ENCODE results near the gene CLIC4.
A peak's percentile ranks its signal among the peaks of the same experiment; 100 is the strongest.
"Not testable (repeated sequence)": the region's sequence is repeated elsewhere in the genome, so short reads cannot be mapped to it uniquely, and the experiment has no call there.

The CLIC4 gene

DNA sequence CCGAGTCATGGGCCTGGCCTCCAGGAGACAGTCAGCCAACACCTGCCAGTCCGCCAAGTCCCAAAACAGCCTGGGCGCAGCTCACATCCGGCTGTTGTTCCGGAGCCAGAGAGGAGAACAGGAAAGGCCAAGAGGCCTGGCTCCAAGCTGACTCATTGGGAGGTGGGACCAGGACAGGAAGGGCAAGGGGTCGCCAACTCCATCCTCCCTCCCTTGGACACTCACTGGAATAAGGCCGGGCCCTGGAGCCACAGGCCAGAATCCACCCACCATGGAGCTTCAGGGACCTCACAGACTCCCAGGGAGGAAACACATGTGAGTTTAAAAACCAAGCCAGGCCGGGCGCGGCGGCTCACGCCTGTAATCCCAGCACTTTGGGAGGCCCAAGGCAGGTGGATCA, 25.1 kb upstream of the CLIC4 start:
- no peak for DNase-seq (ENCODE audit: low spot score)

DNA sequence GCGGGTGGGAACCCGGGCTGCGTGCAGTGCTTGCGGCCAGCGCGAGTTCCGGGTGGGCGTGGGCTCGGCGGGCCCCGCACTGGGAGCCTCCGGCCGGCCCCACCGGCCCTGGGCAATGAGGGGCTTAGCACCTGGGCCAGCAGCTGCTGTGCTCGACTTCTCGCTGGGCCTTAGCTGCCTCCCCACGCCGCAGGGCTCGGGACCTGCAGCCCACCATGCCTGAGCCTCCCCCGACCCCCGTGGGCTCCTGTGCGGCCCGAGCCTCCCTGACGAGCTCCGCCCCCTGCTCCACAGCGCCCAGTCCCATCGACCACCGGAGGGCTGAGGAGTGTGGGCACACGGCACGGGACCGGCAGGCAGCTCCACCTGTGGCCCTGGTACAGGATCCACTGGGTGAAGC, 23.7 kb upstream of the CLIC4 start:
- DNase-seq (ENCODE audit: low spot score) = no peak

DNA sequence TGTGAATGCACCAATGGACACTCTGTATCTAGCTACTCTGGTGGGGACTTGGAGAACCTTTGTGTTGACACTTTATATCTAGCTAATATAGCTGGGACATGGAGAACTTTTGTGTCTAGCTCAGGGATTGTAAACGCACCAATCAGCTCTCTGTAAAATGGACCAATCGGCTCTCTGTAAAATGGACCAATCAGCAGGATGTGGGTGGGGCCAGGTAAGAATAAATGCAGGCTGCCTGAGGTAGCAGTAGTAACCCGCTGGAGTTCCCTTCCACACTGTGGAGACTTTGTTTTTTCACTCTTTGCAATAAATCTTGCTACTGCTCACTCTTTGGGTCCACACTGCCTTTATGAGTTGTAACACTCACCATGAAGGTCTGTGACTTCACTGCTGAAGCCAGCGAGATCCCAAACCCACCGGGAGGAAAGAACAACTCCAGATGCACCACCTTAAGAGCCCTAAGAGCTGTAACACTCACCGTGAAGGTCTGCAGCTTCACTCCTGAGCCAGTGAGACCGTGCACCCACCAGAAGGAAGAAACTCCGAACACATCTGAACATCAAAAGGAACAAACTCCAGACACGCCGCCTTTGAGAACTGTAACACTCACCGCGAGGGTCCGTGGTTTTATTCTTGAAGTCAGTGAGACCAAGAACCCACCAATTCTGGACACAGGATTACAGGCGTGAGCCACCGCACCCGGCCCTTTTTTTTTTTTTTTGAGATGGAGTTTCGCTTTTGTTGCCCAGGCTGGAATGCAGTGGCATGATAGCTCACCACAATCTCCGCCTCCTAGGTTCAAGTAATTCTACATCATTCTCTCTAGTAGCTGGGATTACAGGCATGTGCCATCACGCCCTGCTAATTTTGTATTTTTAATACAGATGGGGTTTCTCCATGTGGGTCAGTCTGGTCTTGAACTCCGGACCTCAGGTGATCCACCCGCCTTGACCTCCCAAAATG, 22.9 kb upstream of the CLIC4 start:
- DNase-seq (ENCODE audit: low spot score) = not testable (repeated sequence)

DNA sequence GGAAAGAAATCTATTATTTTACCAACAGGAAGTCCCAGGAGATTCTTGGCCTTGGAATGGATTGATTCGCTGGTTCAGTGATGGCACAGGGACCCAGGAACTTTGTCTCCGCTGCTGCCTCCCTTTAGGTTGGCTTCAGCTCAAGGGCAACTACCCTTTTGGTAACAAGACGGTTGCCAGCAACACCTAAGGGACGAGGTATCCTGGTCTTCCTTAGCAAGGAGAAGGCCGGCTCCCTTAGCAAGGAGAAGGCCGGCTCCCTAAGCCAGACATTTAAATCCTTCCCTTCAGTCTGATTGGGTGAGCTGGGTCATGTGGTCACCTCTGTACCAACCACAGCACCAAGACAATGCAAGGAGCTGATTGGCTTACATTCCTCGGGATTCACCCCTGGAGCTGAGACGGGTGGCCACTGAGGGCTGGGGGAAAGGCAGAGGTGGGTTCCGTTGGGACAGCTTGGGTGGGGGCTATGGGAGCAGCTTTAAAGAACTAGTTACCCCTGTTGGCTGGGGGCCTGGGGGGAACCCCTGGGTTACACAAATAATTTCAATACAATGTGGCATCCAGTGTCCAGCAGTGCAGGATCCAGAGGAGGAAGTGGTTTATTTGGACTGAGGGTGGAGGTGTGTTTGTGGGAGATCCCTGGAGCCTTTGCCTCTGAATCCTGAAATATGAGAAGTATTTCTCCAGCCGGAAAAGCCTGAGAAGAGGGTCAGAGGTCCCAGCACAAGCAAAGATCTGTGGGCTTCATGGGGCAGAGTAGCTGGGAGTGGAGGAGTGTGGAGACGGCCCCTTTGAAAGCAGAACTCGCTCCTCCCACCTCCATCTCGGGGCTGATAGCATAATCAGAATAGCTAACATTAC, 20.7 kb upstream of the CLIC4 start:
- DNase-seq (ENCODE audit: low spot score) = no peak

DNA sequence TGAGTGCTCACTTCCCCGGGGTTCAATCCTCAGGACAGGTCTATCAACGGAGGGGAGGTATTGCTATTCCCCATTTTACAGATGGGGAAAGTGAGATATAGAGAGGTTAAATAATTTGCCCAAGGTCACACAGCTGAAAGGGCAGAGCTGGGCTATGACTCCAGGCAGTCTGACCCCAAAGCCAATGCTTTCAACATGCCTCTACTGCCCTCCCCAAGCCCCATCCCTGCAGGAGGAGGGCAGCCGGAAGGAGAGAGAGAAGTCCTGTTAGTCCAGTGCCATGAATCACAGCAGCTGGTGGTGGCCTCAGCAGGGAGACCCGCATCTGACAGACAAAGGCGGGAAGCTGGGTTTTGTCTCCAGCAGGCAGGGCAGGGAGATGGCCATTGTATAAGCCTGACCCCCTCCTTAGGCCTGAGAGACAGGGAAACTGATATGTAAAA, 20.0 kb upstream of the CLIC4 start:
- DNase-seq (ENCODE audit: low spot score) = no peak

DNA sequence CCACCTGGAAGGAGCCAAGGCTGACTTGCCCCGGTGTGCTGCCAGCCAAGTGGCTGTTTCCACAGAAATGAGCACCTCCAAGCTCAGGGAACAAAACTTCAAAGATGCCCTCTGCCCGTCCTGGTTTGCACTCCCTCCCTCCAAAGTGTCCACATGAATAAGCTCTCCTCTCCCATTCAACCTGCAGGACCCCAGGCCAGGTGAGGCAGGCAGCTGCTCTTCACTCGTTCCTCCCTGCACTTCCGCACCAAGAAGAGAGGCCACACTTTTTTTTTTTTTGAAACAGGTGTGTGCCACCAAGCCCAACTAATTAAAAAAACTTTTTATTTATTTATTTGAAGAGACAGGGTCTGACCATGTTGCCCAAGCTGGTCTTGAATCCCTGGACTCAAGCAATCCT, 18.5 kb upstream of the CLIC4 start:
- no peak for DNase-seq (ENCODE audit: low spot score)

DNA sequence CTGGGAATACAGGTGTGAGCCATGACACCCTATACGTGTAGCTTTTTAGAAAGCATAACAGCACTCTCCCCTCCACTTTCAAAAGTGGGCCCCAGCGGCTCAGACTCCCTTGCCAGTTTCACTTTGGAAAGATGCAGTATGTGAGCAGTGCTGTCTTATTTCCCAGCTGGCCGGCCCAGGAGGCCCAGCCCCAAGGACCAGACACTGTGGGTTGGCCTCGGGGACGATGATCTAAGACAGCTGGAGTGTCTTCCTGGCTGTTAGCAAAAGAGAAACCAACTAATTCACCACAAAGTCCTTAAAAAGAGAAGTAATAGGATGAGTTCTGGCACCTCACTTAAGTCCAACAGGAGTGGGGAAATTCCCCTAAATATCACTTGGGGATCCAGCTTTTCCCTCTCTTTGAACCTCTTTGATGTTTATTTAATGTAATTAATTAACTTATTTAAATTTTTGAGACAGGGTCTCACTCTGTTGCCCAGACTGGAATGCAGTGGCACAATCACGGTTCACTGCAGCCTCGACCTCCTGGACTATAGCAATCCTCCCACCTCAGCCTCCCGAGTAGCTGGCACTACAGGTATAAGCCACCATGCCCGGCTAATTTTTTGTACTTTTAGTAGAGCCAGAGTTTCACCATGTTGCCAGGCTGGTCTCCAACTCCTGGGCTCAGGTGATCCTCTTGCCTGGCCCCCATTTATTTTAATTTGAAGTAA, 17.6 kb upstream of the CLIC4 start:
- DNase-seq (ENCODE audit: low spot score) = no peak

DNA sequence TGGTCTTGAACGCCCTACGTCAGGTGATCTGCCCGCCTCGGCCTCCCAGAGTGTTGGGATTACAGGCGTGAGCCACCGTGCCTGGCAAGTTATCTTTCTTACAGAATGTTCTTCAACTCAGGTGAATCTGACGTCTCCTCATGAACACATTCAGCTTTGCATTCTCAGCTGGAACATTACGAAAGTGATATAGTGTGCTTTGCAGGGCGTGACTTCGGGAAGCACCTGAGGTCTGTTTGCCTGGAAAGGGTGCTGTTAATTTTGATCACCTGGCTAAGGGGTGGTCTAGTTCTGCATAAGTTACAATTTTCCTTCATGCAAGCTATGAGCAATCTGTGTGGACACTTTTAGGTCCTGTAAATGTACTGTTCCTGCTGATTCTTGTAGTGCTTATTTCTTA, 16.3 kb upstream of the CLIC4 start:
- no peak for DNase-seq (ENCODE audit: low spot score)

DNA sequence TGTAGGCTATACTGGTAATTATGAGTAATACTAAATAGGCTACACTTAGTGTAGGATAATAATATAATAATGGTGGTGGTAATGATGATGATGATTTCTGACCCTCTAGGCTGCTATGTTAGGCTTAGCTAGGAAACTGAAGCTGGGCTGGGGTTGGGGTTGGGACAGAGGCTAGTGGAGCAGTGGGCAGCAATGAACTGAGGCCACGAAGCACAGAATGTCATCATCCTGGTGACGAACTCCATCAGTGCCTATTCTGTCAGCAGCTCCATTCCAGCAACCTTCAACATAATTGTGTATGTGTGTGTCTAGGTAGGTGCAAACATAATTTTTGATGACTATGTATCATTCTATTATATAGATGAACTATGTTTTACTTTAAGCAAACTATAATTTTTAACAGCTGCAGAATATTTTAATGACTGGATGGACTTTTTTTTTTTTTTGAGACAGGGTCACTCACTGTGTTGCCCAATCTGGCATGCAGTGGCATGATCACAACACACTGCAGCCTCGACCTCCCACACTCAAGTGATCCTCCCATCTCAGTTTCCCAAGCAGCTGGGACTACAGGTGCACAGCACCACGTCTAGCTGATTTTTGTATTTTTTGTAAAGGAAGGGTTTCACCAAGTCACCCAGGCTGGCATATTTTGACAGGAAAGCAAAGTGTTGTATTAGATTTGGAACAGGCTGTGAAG, 12.9 kb upstream of the CLIC4 start:
- DNase-seq (ENCODE audit: low spot score) = no peak

DNA sequence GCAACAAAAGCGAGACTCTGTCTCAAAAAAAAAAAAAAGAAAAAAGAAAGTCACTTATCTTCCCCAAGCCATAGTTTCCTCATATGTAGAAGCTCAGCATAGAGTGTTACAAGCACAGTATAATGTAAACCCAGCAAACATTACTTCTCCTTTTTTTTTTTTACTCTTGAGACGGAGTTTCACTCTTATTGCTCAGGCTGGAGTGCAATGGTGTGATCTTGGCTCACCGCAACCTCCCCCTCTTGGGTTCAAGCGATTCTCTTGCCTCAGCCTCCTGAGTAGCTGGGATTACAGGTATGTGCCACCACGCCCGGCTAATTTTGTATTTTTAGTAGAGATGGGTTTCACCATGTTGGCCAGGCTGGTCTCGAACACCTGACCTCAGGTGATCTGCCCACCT, 11.9 kb upstream of the CLIC4 start:
- not testable (repeated sequence) for DNase-seq (ENCODE audit: low spot score)

DNA sequence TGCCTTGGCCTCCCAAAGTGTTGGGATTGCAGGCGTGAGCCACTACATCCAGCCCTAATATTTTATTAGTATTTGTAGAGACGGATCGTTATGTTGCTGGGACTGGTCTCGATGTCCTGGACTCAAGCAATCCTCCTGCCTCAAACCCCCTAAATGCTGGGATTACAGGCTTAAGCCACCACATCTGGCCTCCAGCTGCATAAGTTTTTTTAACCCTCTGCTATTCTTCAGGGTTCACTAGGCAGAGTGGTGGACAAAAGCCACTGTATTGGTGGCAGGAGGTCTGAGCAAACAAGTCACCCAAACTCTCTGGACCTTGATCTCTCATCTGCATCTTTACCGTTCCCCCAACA, 10.1 kb upstream of the CLIC4 start:
- no peak for DNase-seq (ENCODE audit: low spot score)

DNA sequence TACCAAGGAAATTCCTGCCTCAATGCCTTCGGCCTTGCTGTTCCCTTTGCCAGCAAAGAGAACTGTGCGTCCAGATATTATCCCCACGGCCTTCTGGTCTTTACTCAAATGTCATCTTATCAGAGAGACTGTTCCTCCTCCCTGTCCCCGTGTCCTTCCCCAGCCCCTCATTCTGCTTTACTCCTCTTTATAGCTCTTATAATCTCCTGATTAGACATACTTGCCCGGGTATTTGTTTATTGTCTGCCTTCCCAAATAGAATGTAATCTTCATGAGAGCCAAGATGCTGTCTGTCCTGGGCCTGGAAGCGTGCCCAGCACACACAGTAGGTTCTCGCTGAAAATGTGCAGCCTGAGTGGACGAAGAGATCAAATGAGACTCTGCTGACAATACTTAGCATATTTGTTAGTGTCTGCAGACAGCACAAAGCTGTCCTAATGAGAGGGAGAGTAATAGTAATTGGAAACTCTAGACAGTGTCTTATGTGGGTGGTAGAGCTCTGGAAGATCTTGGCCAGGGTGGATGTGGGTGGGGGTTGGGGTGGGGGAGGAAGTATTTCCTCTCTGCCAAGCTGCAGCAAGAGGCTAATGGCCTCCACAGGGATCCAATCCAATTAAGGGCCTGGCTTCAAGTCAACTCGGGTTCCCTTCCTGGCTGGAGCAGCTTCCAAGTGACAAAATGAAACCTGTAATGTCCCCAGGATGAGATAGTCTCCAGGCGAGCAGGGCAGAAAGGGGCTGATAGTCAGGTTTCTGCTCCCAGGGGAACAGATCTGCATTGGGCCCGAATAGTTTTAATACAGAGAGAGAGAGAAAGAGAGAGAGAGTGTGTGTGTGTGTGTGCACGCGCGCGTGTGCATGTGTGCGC, 9.5 kb upstream of the CLIC4 start:
- DNase-seq (ENCODE audit: low spot score) = no peak

DNA sequence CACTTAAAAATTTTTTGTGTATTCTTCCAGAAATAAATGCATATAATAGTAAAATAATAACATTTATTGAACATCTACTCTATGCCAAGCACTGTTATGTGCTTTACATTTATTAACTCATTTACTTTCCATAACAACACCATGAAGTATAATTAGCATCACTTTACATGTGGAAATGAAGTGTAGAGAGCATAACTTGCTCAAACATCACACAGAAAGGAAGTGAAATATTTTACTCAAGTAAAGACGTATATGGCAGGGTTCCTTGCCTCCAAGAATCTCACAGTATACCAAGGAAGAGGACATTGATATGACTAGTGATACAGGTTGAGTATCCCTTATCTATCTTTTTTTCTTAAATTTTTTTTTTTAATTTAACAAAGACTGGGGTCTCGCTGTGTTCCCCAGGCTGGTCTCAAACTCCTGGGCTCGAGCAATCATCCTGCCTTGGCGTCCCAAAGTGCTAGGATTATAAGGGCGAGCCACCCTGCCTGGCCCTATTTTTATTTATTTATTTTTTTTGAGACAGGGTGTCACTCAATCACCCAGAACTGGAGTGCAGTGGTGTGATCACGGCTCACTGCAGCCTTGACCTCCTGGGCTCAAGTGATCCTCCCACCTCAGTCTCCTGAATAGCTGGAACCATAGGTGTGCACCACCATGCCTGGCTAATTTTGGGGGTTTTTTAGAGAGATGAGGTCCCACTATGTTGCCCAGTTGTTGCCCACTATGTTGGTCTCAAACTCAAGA, 7.7 kb upstream of the CLIC4 start:
- DNase-seq (ENCODE audit: low spot score) = no peak

DNA sequence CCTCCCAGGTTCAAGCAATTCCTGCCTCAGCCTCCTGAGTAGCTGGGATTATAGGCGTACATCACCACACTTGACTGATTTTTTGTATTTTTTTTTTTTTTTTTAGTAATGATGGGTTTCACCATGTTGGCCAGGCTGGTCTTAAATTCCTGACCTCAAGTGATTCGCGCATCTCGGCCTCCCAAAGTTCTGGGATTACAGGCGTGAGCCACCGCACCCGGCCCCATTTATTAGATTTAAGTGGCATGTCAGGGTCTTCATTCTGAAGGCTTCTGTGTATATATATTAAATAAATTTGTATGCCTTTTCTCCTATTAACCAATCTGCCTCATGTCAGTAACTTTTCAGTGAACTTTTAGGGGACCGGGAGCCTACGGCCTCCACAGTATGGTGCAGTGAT, 6.0 kb upstream of the CLIC4 start:
- DNase-seq (ENCODE audit: low spot score) = no peak

DNA sequence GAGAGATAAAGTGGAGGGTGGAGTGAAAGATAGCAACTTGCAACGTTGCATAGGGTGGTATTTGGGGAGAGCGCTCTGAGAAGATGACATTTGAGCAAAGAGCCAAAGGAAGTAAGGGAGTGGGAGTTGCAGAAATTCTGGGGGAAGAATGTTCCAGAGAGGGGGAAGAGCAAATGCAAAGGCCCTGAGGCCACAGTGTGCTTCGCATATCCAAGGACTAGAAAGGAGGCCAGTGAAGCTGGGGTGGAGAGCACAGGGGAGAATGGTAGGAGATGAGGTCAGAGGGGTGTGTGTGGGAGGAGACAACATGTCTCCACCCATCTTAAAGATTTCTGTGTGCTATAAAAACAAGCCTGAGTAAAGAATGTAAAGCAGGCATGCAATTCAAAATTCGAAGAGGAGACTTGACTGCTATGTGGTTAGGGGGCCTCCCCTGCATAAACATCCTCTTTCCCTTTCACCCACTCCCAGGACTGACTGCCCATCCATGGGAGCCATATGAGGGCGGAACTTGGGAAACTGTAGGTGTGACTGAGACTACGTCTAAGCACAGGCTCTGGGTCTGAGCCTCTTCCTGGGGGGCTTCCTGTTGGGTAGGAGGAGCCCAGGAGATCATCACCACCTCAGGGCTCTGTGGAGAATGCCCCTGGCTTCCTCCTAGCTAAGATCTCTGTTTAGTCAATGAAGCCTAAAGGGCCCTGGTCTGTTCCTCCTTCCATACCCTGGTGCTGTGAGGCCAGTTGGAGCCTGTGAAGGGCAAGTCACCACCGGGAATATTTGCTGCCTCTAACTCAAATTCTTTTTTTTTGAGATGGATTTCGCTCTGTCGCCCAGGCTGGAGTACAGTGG, 2.9 kb upstream of the CLIC4 start:
- no peak for DNase-seq (ENCODE audit: low spot score)

DNA sequence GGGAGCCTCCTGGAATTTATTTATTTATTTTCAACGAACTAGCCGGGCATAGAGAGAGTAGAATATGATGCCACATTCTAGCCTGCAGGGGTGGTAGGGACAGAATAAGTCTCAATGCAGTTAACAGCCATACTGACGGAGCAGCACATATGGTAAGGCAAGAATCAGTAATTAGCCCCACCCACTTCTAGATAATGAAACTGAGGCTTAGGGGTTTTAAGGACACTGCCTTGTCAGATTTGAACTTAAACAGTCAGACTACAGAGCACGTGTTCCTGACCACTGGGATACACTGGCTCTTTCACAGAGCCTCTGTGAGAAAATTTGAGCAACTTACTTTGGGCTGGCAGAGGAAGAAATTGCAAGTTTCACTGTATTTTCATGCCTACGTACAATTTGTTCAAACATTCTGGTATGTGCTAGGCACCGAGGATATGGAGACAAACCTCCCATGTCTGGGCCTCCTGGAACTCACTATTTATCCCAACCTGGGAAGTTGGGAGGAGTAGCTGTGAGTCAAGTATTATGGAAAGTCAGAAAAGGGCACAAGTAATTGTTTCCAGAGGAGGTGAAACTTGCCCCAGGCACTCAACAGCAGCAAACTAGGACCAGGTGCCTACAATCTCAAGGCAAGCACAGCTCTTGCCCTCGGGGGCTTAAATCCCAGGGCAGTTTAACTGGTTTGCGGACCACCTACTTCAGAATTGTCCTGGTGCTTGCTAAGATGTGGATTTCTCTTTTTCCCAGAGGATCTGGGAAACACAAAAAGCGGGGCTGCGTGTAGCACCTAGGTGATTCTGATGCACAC, 1.6 kb upstream of the CLIC4 start:
- peak; percentile 39 for DNase-seq (ENCODE audit: low spot score)

DNA sequence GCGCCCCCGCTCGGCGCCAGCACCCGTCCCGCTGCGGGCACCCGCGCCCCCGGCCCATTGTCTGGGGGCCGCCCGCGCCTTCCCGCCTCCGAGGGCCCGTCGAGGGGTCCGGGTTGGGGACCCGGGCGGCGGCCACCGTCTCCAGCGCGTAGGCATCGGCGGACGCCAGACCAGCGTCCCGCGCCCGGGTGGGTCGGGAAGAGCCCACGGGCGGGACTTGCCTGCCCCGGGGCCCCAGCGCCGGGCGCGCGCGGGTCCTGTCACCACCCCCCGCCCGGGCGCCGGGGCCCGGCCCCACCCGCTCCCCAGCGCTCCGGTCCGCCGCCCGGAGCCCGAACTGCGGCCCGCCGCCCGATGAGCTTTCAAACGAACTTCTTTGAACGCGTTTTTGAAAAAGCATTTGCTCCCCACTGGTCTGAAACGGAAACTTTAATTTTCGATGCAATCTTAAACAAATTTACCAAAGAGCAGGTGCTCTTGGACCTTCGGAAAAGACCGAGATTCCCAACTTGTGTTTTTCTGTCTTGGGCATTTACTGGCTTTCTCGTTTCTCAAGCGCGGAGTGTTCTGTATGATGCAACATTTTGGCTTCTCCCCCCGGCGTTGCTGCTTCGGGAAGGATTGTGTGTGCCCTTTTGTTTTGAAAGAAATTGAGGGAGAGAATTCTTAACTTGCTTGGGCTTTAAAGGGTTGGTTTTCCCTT, 615 bp downstream of the CLIC4 start:
- DNase-seq (ENCODE audit: low spot score) = peak; percentile 47

All from putamen (tissue), 1 donor.